GM23248 (cell line): ENCODE results near the gene HOXD13. TPM values are rescaled to one million over a fixed set of nuclear protein-coding genes. Genes with fewer than 3 reads are reported as not detected.

Source experiments
- DNase-seq: peaks from one replicate; pipeline ENCODE4 v3.0.0-alpha.2; 2015
- H2AFZ ChIP-seq: fragments of 200-600 bp; sonication (generic); 2 replicates; pipeline ENCODE4 v1.6.1; 2016; ENCODE audit warnings: antibody characterized with exemption
- H3F3A ChIP-seq: fragments of 200-600 bp; sonication (generic); 2 replicates; pipeline ENCODE4 v1.6.1; 2016; ENCODE audit warnings: mild to moderate bottlenecking, antibody characterized with exemption, mixed run types; ENCODE audit not compliant: insufficient read depth
- H3K27ac ChIP-seq: fragments of 200-600 bp; sonication (generic); 2 replicates; pipeline ENCODE4 v1.5.1; 2016; ENCODE audit warnings: mild to moderate bottlenecking
- H3K27me3 ChIP-seq: fragments of 200-600 bp; sonication (generic); replicated peaks from 2 replicates; pipeline ENCODE4 v1.6.1; 2016; ENCODE audit warnings: mild to moderate bottlenecking; ENCODE audit not compliant: insufficient read depth
- H3K36me3 ChIP-seq: fragments of 200-600 bp; sonication (generic); 2 replicates; pipeline ENCODE4 v1.6.1; 2016; ENCODE audit warnings: low read depth, mild to moderate bottlenecking
- H3K4me1 ChIP-seq: fragments of 200-600 bp; sonication (generic); 2 replicates; pipeline ENCODE4 v1.6.1; 2016; ENCODE audit warnings: mild to moderate bottlenecking; ENCODE audit not compliant: insufficient read depth
- H3K4me2 ChIP-seq: fragments of 200-600 bp; sonication (generic); one replicate; pipeline ENCODE4 v1.6.1; 2016; ENCODE audit warnings: mild to moderate bottlenecking; ENCODE audit not compliant: unreplicated experiment
- H3K4me3 ChIP-seq: fragments of 200-600 bp; sonication (generic); 2 replicates; pipeline ENCODE4 v1.5.1; 2016; ENCODE audit warnings: mild to moderate bottlenecking
- H3K79me2 ChIP-seq: fragments of 200-600 bp; sonication (generic); 2 replicates; pipeline ENCODE4 v1.6.1; 2016; ENCODE audit warnings: mild to moderate bottlenecking; ENCODE audit not compliant: insufficient read depth
- H3K9ac ChIP-seq: fragments of 200-600 bp; sonication (generic); 2 replicates; pipeline ENCODE4 v1.6.1; 2016; ENCODE audit warnings: mild to moderate bottlenecking
- H3K9me2 ChIP-seq: fragments of 200-600 bp; sonication (generic); 2 replicates; pipeline ENCODE4 v1.6.1; 2016; ENCODE audit warnings: mixed run types, mild to moderate bottlenecking, moderate library complexity; ENCODE audit not compliant: insufficient read depth
- H3K9me3 ChIP-seq: fragments of 200-600 bp; sonication (generic); one replicate; pipeline ENCODE4 v1.6.1; 2017; ENCODE audit warnings: low read depth
- H4K20me1 ChIP-seq: fragments of 200-600 bp; sonication (generic); 2 replicates; pipeline ENCODE4 v1.6.0; 2016; ENCODE audit not compliant: insufficient read depth
- EZH2 ChIP-seq: fragments of 200-600 bp; sonication (generic); IDR thresholded peaks from 2 replicates; pipeline ENCODE4 v1.6.1; 2018; ENCODE audit warnings: antibody characterized with exemption, mild to moderate bottlenecking; ENCODE audit not compliant: insufficient read depth, poor library complexity, severe bottlenecking
- EZH2phosphoT487 ChIP-seq: fragments of 200-600 bp; sonication (generic); IDR thresholded peaks from 2 replicates; pipeline ENCODE4 v1.6.1; 2018; ENCODE audit warnings: antibody characterized with exemption, moderate library complexity, mild to moderate bottlenecking, low read depth; ENCODE audit not compliant: insufficient read depth
- WGBS, 2 experiments: methylation state at CpG; one replicate each; pipeline ENCODE4 v1.1.6; 2015 to 2017; ENCODE audit warnings: low lambda C conversion rate in 2 of 2, low coverage in 1 of 2; ENCODE audit errors: missing lambda C conversion rate in 2 of 2; 5-methylcytosine and 5-hydroxymethylcytosine counted together
- in situ Hi-C: fragments of 300-500 bp; cut with MboI; formaldehyde crosslinking; loops from 2 replicates; pipeline ENCODE4 v1.15.0; 2020
- polyA plus RNA-seq: library from polyadenylated mRNA; unstranded; fragments of >200 nt; fragmentation: Nextera tagmentation; extraction: Ambion mirVana; gene quantifications from 2 replicates; pipeline ENCODE4 v1.2.1, GENCODE V29; 2016
- total RNA-seq: library from RNA; depleted of rRNA; stranded (reverse); fragments of >200 nt; shearing (Covaris generic); gene quantifications from 2 replicates; pipeline ENCODE4 v1.2.3, GENCODE V29; 2014

The HOXD13 gene
- total and polyA plus RNA-seq, 2 experiments from 2014 or later: 2.4 to 3.8 TPM

DNA sequence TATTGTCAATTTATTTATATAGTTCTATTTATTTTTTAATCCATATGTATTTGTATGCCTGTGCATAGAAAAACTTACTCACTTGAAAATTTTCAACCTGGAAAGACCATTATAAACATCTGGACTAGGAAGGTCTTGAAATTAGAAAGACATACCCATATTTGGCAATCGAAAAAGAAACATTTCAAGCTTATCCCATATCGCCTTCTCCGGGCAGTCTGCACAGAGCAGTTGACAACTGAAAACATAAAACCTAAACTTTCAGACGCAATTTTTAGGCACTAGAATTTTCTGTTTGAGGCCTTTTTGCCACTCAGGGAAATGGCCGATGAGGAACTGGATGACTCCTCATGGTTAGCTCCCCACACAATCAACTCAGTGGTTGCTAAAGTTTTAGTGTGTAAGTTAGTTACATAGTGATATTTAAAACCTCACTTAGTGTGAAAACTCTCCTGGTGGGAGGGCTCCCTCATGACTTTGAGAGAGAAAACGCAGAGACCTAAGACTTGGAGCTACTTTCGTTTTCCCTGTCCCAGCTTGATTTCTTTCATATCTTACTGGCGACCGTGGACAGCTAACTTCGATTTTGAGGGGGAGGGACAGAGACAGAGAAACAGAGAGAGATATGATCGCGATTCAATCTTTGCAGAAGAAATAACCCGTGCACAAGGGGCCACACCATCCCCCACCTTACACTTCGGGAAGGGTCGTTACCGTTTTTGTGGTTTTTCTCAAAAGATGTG is 3.9 kb downstream of the HOXD13 start:
- H3K9me2 ChIP-seq: no peaks in the 10 kb centered on the region
- in situ Hi-C loops: no loop called here
- H3K27ac ChIP-seq: peak overlapping the region; percentile 73
- no peaks in the 10 kb centered on the region for H3K36me3 ChIP-seq
- H3K4me1 ChIP-seq: peaks cover 9% of the 10 kb centered on the region
- no peaks in the 10 kb centered on the region for H3K27me3 ChIP-seq
- H3K9ac ChIP-seq: peak overlapping the region; percentile 79
- H2AFZ ChIP-seq: peak overlapping the region; percentile 97
- H3K9me3 ChIP-seq: no peaks in the 10 kb centered on the region
- peak overlapping the region; percentile 79 for H3K4me3 ChIP-seq
- H3F3A ChIP-seq: peaks cover 15% of the 10 kb centered on the region; the same call in 1 of the 2 replicates
- H4K20me1 ChIP-seq: no peaks in the 10 kb centered on the region
- peak overlapping the region; percentile 100 for H3K4me2 ChIP-seq
- peak; percentile 76 for DNase-seq
- H3K79me2 ChIP-seq: 0 out of 2 replicates have a peak, but pooled peaks cover 13% of the 10 kb centered on the region
- no peak for TF ChIP-seq EZH2
- no peak for TF ChIP-seq EZH2phosphoT487
- 12 to 14% methylated on average over 16 of the region's 16 CpGs for WGBS, 2 experiments

DNA sequence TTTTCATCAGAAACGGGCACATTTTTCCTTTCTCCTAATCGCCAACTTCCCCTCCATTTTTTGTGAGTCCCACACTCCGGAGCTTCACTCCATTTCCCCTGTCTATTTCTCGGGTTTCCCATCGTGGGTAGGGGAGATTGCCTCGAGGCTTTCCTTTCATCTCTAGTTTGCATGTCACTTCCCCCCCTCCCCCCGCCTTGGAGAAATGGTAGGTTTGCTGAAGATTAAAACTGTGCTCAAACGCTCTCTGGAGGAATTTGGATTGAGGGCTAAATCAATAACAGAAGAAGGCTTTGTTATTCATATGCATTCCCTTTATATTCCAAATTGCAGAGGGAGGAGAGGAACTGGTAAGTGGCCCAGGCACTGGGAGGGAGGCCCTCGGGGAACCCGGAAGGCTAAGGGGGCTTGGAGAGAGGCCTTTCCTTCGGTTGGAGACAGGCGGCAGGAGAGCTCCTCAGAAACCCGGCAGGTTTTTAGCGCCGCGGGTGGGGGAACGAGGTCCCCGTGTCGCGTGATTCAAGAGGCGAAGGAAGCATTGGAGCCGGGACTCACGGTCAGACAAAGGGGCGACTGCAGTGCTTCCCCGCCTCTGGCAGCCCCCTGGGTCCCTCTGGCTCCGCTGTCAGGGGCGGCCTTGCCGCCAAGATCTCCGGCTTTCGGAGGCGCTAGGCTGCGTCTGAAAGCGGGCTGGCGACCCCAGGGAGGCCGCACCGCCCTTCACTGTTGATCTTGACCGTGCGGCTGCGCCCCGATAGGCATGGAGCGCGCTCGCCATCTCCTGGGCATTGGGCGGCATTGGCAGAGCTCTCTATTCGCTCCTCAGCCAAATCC is 4.7 kb downstream of the HOXD13 start:
- in situ Hi-C loops: no loop called here
- peaks cover 9% of the 10 kb centered on the region for H3K4me1 ChIP-seq

DNA sequence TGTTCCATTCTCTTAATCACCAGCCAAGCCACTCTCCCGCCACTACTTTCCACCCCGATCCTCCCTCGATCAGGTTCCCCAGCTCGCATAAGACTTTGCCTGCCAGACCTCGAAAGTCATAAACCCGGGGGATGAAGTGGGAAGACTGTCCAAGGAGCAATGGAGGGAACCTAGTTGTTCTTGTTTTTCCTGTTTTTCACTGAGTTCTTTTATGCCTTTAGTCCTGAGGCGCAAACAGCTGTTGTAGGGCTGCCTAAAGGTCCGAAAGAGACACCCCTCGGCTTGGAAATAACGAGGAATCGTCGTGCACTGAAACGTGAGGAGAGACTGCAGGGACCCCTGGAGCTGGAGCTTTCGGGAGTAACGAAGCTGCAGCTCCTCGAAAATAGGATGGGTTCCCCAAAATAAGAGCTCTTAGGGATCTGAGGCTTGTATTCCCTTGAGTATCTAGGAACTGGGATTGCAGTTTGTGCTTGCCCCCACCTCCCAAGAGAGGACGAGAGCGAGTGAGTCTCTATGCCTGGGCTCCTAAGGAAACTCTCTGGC is 5.4 kb downstream of the HOXD13 start:
- H3K27me3 ChIP-seq: no peaks in the 10 kb centered on the region

More for the DNA sequence above, 4.7 kb downstream of the HOXD13 start:
- H3K27me3 ChIP-seq: no peaks in the 10 kb centered on the region
- H2AFZ ChIP-seq: peak overlapping the region; percentile 97
- no peaks in the 10 kb centered on the region for H4K20me1 ChIP-seq
- H3K9me2 ChIP-seq: no peaks in the 10 kb centered on the region
- H3K4me2 ChIP-seq: peak overlapping the region; percentile 100
- TF ChIP-seq EZH2phosphoT487 (no peak), EZH2 (no peak)
- peak overlapping the region; percentile 73 for H3K27ac ChIP-seq
- H3F3A ChIP-seq: peaks cover 16% of the 10 kb centered on the region; the same call in 1 of the 2 replicates
- no peaks in the 10 kb centered on the region for H3K9me3 ChIP-seq
- H3K4me3 ChIP-seq: peak overlapping the region; percentile 79
- no peaks in the 10 kb centered on the region for H3K36me3 ChIP-seq
- peak overlapping the region; percentile 79 for H3K9ac ChIP-seq
- H3K79me2 ChIP-seq: peaks cover 18% of the 10 kb centered on the region
- 0 to 2% methylated on average over 38 to 44 of the region's 45 CpGs for whole genome bisulfite sequencing, 2 experiments
- peak; percentile 95 for DNase-seq

More for the DNA sequence above, 5.4 kb downstream of the HOXD13 start:
- Histone ChIP-seq H3K9ac (peak overlapping the region; percentile 79), H3K4me3 (peak overlapping the region; percentile 79), H3K4me2 (peak overlapping the region; percentile 100), H2AFZ (peak overlapping the region; percentile 97), H3K36me3 (no peaks in the 10 kb centered on the region), H3K9me3 (no peaks in the 10 kb centered on the region), H3K4me1 (peaks cover 12% of the 10 kb centered on the region), H3K27ac (no peak overlapping the region), H3F3A (peaks cover 22% of the 10 kb centered on the region; the same call in 1 of the 2 replicates), H4K20me1 (no peaks in the 10 kb centered on the region), H3K9me2 (no peaks in the 10 kb centered on the region), H3K79me2 (peaks cover 25% of the 10 kb centered on the region)
- in situ Hi-C loops: no loop called here
- no peak for DNase-seq
- TF ChIP-seq EZH2phosphoT487: no peak
- no peak for TF ChIP-seq EZH2
- WGBS, 2 experiments: 4 to 5% methylated on average over 17 to 18 of the region's 18 CpGs
